Subcutaneous adipose tissue (tissue), 4 donors: ENCODE data around the gene SEZ6L. TPM values are rescaled to one million over a fixed set of nuclear protein-coding genes. Genes with fewer than 3 reads are reported as not detected.

Source experiments
- CTCF ChIP-seq: fragments of 450-650 bp; IDR thresholded peaks from one replicate; pipeline ENCODE4 v1.5.1; 2016; ENCODE audit warnings: low read depth, mild to moderate bottlenecking, control low read depth, antibody characterized with exemption, moderate library complexity
- total RNA-seq, 4 donors: library from RNA; depleted of rRNA; stranded (reverse); fragments of >200 nt; gene quantifications; one replicate each; pipeline ENCODE4 v1.1.0, GENCODE V29; 2016

The SEZ6L gene
- total RNA-seq, 4 donors from 2014 or later: 0.17 to 0.44 (median 0.26) TPM

- TF ChIP-seq CTCF: no peak
Observed at GRCh38 chr22:26382782-26383181, 213.5 kb downstream of the SEZ6L start.

DNA sequence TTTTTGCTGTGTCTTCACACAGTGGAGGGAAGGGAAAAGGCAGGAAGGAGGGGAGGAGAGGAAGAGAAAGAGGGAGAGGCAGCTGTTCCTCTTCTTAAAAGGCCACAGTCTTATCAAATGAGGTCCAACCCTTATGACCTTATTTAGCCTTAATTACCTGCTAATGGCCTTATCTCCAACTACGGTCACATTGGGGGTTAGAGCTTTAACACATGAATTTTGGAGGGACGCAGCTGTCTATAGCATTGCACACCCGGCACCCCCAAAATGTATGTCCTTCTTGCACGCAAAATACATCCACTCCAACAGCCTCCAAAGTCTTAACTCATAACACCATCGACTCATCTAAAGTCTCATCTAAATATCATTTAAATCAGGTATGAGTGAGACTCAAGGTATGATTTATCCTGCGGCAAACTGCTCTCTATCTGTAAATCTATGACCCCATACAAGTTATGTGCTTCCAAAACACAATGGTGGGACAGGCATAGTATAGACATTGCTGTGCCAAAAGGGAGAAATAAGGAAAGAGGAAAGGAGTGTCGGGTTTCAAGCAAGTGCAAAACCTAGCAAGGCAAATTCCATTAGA is 214.8 kb downstream of the SEZ6L start:
- TF ChIP-seq CTCF: no peak

DNA sequence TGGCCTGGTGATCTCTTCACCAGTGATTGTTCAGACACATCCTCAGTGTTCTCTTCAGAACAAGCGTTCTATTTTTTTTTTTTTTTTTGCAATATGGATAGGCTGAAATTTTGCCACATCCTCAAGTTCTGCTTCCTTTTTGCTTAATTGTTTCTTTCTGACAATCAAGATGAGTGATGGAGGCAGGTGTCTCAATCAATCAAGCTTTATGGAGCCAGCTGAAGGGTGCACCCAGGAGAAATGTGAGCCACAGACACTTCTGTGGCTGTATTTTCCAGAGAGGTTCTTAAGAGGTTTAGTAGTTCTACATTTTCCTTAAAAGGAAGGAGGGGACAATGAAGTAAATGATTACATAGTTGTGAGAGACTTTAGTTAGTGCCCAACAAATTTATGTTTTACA is 215.9 kb downstream of the SEZ6L start:
- no peak for TF ChIP-seq CTCF

- TF ChIP-seq CTCF: no peak
Observed at GRCh38 chr22:26389125-26389524, 219.9 kb downstream of the SEZ6L start.

- no peak for TF ChIP-seq CTCF
Observed at GRCh38 chr22:26391091-26391490, 221.8 kb downstream of the SEZ6L start.

DNA sequence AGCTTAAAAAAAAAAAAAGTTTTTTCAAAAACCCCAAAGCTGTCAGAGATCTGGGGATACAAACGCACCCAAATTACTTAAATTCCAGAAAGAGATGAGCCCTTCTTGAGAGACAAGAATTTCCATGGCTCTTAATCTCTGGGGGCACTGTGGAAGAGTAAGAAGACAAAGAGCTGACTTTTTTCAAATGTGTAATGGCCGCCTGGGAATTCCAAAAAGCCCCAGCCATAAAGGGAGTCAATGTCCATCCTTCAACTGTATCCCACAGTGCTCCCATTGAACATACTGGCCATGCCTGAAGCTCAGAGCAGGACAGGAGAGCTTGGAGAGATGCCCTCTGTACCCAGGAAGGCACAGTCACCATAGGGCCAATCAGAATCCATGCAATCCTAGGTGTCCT is 222.4 kb downstream of the SEZ6L start:
- no peak for TF ChIP-seq CTCF

- no peak for TF ChIP-seq CTCF
Observed at GRCh38 chr22:26393929-26394328, 224.7 kb downstream of the SEZ6L start.
